ENCODE measurements around the gene CEP55. TPM values are rescaled to one million over a fixed set of nuclear protein-coding genes. Genes with fewer than 3 reads are reported as not detected.
"Not testable (repeated sequence)": the region's sequence is repeated elsewhere in the genome, so short reads cannot be mapped to it uniquely, and the experiment has no call there.

CEP55 gene
- total and polyA plus RNA-seq, 2 of the 8 experiments (the other 6 are each of a cell fraction or from before 2014, with no cell fraction given) = 7.0 to 19.6 TPM

GRCh38 chr10:93467635-93468034 lies 28.8 kb upstream of the CEP55 start:
- not testable (repeated sequence) for FAIRE-seq; H2BK20ac ChIP-seq (ENCODE audit: low read length); H3K23ac ChIP-seq (ENCODE audit: insufficient read length); H2AK5ac ChIP-seq (ENCODE audit: low read depth, low read length); H3K4me3 ChIP-seq (ENCODE audit: extremely low read depth in 1 of 4, insufficient read depth in 2 of 4, low read depth in 3 of 4, low read length in 4 of 4); H3K27ac ChIP-seq (ENCODE audit: low read depth, low read length); H3K4me2 ChIP-seq (ENCODE audit: insufficient read depth in 1 of 2, low read depth in 2 of 2, low read length in 2 of 2); H3K4me1 ChIP-seq (replicated peaks in 1 of 4; ENCODE audit: control insufficient read depth in 3 of 4, insufficient read depth in 4 of 4, low read length in 3 of 4); H3K18ac ChIP-seq (ENCODE audit: extremely low read depth, low read length); H3K4ac ChIP-seq (replicated peaks; ENCODE audit: insufficient read length, low read depth, low read length); H3K27me3 ChIP-seq (replicated peaks in 1 of 4; ENCODE audit: control insufficient read depth in 3 of 4, extremely low read depth in 1 of 4, insufficient read depth in 3 of 4, low read length in 3 of 4); H4K8ac ChIP-seq (ENCODE audit: extremely low read depth, insufficient read depth, low read length); H4K20me1 ChIP-seq (replicated peaks in 1 of 2; ENCODE audit: control insufficient read depth in 1 of 2, insufficient read depth in 2 of 2, low read length in 2 of 2); H4K5ac ChIP-seq (ENCODE audit: insufficient read length, low read depth, low read length); DNase-seq (ENCODE audit: low read depth in 1 of 2, low spot score in 2 of 2); H3K9me3 ChIP-seq (ENCODE audit: insufficient read depth in 2 of 2, low read depth in 1 of 2, low read length in 1 of 2); H3K36me3 ChIP-seq (ENCODE audit: control insufficient read depth in 2 of 4, insufficient read depth in 4 of 4, low read length in 3 of 4); H2BK12ac ChIP-seq (ENCODE audit: low read depth, low read length); H3K79me2 ChIP-seq (ENCODE audit: control insufficient read depth in 1 of 2, insufficient read depth in 2 of 2, low read length in 2 of 2); H2BK120ac ChIP-seq (replicated peaks; ENCODE audit: low read depth, low read length); H3K79me1 ChIP-seq (ENCODE audit: low read depth, low read length); H3K14ac ChIP-seq (ENCODE audit: insufficient read length); H2BK15ac ChIP-seq (ENCODE audit: low read length); H3K9ac ChIP-seq (replicated peaks in 1 of 4; ENCODE audit: extremely low read depth in 1 of 4, low read depth in 3 of 4, low read length in 3 of 4); H2BK5ac ChIP-seq (ENCODE audit: low read depth, low read length); H4K91ac ChIP-seq (replicated peaks; ENCODE audit: insufficient read length, low read length); H2AFZ ChIP-seq (ENCODE audit: low read length); H3K23me2 ChIP-seq (ENCODE audit: low read depth, low read length); H3K56ac ChIP-seq (replicated peaks; ENCODE audit: insufficient read length, low read depth, low read length)
- 67% methylated on average over 1 of the region's 4 CpGs; no CpG with 5 or more reads in 1 of the 2 experiments for WGBS, 2 experiments (ENCODE audit: extremely low coverage in 1 of 2, insufficient coverage in 1 of 2, insufficient read length in 1 of 2, insufficient replicate concordance in 2 of 2, low coverage in 1 of 2, low lambda C conversion rate in 2 of 2, missing lambda C conversion rate in 1 of 2)
- ChIA-PET CTCF (ENCODE audit: partially characterized antibody) (interaction anchor here (1.8 to 8.9 kb wide), 3 partner anchors 15 to 90 kb away, joined by 6 to 63 read pairs (median 15); partner anchors contain the start of gene MYOF), POLR2A (ENCODE audit: partially characterized antibody) (interaction anchor here (1.3 kb wide), 1 partner anchor 28 kb away, joined by 6 read pairs; no protein-coding TSS in a partner anchor)

All from H1 (cell line).